Measurements from ENCODE around the gene ALAS2. TPM values are rescaled to one million over a fixed set of nuclear protein-coding genes. Genes with fewer than 3 reads are reported as not detected.
"Not testable (repeated sequence)": the region's sequence is repeated elsewhere in the genome, so short reads cannot be mapped to it uniquely, and the experiment has no call there.

The ALAS2 gene
- total and polyA plus RNA-seq, 2 of the 8 experiments (the other 6 are each of a cell fraction or from before 2014, with no cell fraction given) = 0.27 to 0.32 TPM

GRCh38 chrX:55072286-55072685, 41.5 kb upstream of the ALAS2 start (continued):
- no peak for TF ChIP-seq CTCF (IDR thresholded peaks at IDR 0.05; ENCODE audit: control extremely low read depth in 1 of 3, insufficient read depth in 1 of 3, low read depth in 1 of 3, low read length in 3 of 3)
- TF ChIP-seq TAF7 (optimal IDR thresholded peaks at IDR 0.05; ENCODE audit: borderline replicate concordance, low read depth, low read length) = no peak

- H3K79me2 ChIP-seq (ENCODE audit: control insufficient read depth in 1 of 2, insufficient read depth in 2 of 2, low read length in 2 of 2); H3K4me1 ChIP-seq (replicated peaks in 1 of 4; ENCODE audit: control insufficient read depth in 3 of 4, insufficient read depth in 4 of 4, low read length in 3 of 4); H3K4me3 ChIP-seq (ENCODE audit: extremely low read depth in 1 of 4, insufficient read depth in 2 of 4, low read depth in 3 of 4, low read length in 4 of 4); POLR2A ChIA-PET (ENCODE audit: partially characterized antibody); H3K27me3 ChIP-seq (replicated peaks in 1 of 4; ENCODE audit: control insufficient read depth in 3 of 4, extremely low read depth in 1 of 4, insufficient read depth in 3 of 4, low read length in 3 of 4); H3K56ac ChIP-seq (replicated peaks; ENCODE audit: insufficient read length, low read depth, low read length); H3K18ac ChIP-seq (ENCODE audit: extremely low read depth, low read length); H2BK15ac ChIP-seq (ENCODE audit: low read length); H3K79me1 ChIP-seq (ENCODE audit: low read depth, low read length); H2BK20ac ChIP-seq (ENCODE audit: low read length); DNase-seq (ENCODE audit: low read depth in 1 of 2, low spot score in 2 of 2); H3K36me3 ChIP-seq (ENCODE audit: control insufficient read depth in 2 of 4, insufficient read depth in 4 of 4, low read length in 3 of 4); H2BK12ac ChIP-seq (ENCODE audit: low read depth, low read length); H2BK120ac ChIP-seq (replicated peaks; ENCODE audit: low read depth, low read length); H4K91ac ChIP-seq (replicated peaks; ENCODE audit: insufficient read length, low read length); H2BK5ac ChIP-seq (ENCODE audit: low read depth, low read length); H4K20me1 ChIP-seq (replicated peaks in 1 of 2; ENCODE audit: control insufficient read depth in 1 of 2, insufficient read depth in 2 of 2, low read length in 2 of 2); H3K27ac ChIP-seq (ENCODE audit: low read depth, low read length); FAIRE-seq; H4K8ac ChIP-seq (ENCODE audit: extremely low read depth, insufficient read depth, low read length); H4K5ac ChIP-seq (ENCODE audit: insufficient read length, low read depth, low read length); CTCF ChIA-PET (ENCODE audit: partially characterized antibody); H3K9ac ChIP-seq (replicated peaks in 1 of 4; ENCODE audit: extremely low read depth in 1 of 4, low read depth in 3 of 4, low read length in 3 of 4); H3K14ac ChIP-seq (ENCODE audit: insufficient read length); H3K23ac ChIP-seq (ENCODE audit: insufficient read length); H3K23me2 ChIP-seq (ENCODE audit: low read depth, low read length); H3K9me3 ChIP-seq (ENCODE audit: insufficient read depth in 2 of 2, low read depth in 1 of 2, low read length in 1 of 2); H3K4ac ChIP-seq (replicated peaks; ENCODE audit: insufficient read length, low read depth, low read length); H3K4me2 ChIP-seq (ENCODE audit: insufficient read depth in 1 of 2, low read depth in 2 of 2, low read length in 2 of 2); H2AK5ac ChIP-seq (ENCODE audit: low read depth, low read length); H2AFZ ChIP-seq (ENCODE audit: low read length): not testable (repeated sequence)
- 80% methylated on average over 1 of the region's 2 CpGs; no CpG with 5 or more reads in 1 of the 2 experiments for WGBS, 2 experiments (ENCODE audit: extremely low coverage in 1 of 2, insufficient coverage in 1 of 2, insufficient read length in 1 of 2, insufficient replicate concordance in 2 of 2, low coverage in 1 of 2, low lambda C conversion rate in 2 of 2, missing lambda C conversion rate in 1 of 2)
Observed at GRCh38 chrX:55067180-55067579, 36.4 kb upstream of the ALAS2 start.
